LNCaP clone FGC (cell line): ENCODE results near the gene RELN.
"Not testable (repeated sequence)": the region's sequence is repeated elsewhere in the genome, so short reads cannot be mapped to it uniquely, and the experiment has no call there.

Experiments used
- DNase-seq: peaks from one replicate; pipeline ENCODE4 v3.0.0-alpha.2; 2011; ENCODE audit warnings: low read depth
- H3K4me3 ChIP-seq: 2 replicates; pipeline ENCODE4 v1.5.1; 2011; ENCODE audit warnings: mild to moderate bottlenecking, low read depth, low read length, control low read depth
- CTCF ChIP-seq: IDR thresholded peaks from 2 replicates; pipeline ENCODE4 v1.5.1; 2012; ENCODE audit warnings: mild to moderate bottlenecking; ENCODE audit not compliant: control insufficient read depth, insufficient read depth; ENCODE audit errors: extremely low read depth

RELN gene

GRCh38 chr7:103832438-103832837, 157.0 kb downstream of the RELN start:
- no peak for TF ChIP-seq CTCF
- DNase-seq, result no peak
- H3K4me3 ChIP-seq, result no peak overlapping the region

GRCh38 chr7:103824251-103824650, 165.2 kb downstream of the RELN start:
- H3K4me3 ChIP-seq, result no peak overlapping the region
- DNase-seq, result no peak
- no peak for TF ChIP-seq CTCF

GRCh38 chr7:103823084-103823483, 166.4 kb downstream of the RELN start:
- no peak for DNase-seq
- TF ChIP-seq CTCF, result no peak

GRCh38 chr7:103821092-103821491, 168.4 kb downstream of the RELN start:
- no peak for TF ChIP-seq CTCF
- H3K4me3 ChIP-seq, result no peak overlapping the region
- no peak for DNase-seq

More at GRCh38 chr7:103823084-103823483, 166.4 kb downstream of the RELN start:
- no peak overlapping the region for H3K4me3 ChIP-seq

- DNase-seq, H3K4me3 ChIP-seq: not testable (repeated sequence)
Measured at GRCh38 chr7:103815972-103816371, 173.5 kb downstream of the RELN start.

- no peak for TF ChIP-seq CTCF
- no peak overlapping the region for H3K4me3 ChIP-seq
- no peak for DNase-seq
Measured at GRCh38 chr7:103813970-103814369, 175.5 kb downstream of the RELN start.

GRCh38 chr7:103811997-103812396, 177.5 kb downstream of the RELN start:
- no peak overlapping the region for H3K4me3 ChIP-seq
- TF ChIP-seq CTCF, result no peak
- DNase-seq, result no peak
